Activated CD4-positive, alpha-beta T cell treated with anti-CD3 and anti-CD28 coated beads, Interleukin-10, Interleukin-2, amounts not matched to agents 100 ng/mL and 50 ng/mL, durations not matched to agents 16 hours and 8 hours (primary cell): Measurements from ENCODE around the gene TMTC1.
"Not testable (repeated sequence)": the region's sequence is repeated elsewhere in the genome, so short reads cannot be mapped to it uniquely, and the experiment has no call there.

Experiments
- DNase-seq: peaks from one replicate; pipeline ENCODE4 v3.0.0-alpha.2; 2020

Gene TMTC1

DNA sequence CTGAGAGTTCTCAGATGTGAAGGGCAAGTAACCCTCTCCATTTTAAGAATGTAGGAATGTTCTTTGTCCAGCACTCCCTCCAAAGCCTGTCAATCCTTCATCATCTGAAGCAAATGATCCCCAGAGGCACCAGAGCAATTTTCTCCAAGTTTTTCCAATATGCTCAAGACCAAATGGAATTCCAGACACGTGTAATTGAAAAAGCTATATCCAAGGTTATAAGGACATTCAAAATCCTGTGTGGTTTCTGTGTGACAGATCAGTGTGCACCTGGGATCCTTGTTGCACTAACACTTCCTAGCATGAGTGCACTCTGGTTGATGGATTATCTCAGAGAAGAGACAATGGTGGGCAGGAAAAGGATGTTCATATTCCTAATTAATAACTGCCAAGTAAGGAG lies 220.7 kb downstream of the TMTC1 start:
- no peak for DNase-seq

DNA sequence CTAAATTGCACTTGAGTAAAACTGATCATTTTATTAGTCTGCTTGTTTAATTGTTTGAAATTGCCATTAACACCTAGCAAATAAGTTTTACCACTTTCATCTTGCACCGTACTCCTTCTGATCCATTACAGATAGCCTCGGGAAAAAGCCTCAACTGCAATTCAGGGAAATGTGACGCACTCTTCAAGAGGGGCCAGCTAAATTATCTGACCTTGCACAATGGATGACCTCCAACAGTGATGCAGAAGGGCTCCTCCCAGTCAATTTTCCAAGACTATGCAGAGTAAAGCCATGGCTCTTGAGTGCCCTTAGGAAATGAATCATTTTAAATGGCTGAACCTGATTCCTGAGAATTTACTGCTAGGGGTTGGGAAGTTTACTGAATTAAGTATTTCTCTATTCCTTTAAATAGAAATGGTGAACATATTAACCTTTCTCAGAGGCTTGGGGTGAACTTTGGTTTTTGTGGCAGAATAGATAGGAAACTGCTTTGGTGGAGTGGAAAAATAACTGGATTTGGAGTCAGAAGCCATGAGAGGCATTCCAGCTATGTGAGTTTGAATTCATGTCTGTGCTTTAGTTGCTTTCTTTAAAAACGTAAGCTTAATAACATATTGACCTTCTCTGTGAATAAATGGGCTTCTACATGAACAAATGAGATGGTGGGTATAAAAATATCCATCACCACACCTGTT lies 221.5 kb downstream of the TMTC1 start:
- DNase-seq: no peak

GRCh38 chr12:29561664-29562071 lies 222.1 kb downstream of the TMTC1 start:
- DNase-seq: no peak

- DNase-seq: no peak
Measured at GRCh38 chr12:29559198-29559597, 224.5 kb downstream of the TMTC1 start.

- no peak for DNase-seq
Measured at GRCh38 chr12:29556363-29556762, 227.4 kb downstream of the TMTC1 start.

GRCh38 chr12:29555451-29555850 lies 228.3 kb downstream of the TMTC1 start:
- DNase-seq: not testable (repeated sequence)

DNA sequence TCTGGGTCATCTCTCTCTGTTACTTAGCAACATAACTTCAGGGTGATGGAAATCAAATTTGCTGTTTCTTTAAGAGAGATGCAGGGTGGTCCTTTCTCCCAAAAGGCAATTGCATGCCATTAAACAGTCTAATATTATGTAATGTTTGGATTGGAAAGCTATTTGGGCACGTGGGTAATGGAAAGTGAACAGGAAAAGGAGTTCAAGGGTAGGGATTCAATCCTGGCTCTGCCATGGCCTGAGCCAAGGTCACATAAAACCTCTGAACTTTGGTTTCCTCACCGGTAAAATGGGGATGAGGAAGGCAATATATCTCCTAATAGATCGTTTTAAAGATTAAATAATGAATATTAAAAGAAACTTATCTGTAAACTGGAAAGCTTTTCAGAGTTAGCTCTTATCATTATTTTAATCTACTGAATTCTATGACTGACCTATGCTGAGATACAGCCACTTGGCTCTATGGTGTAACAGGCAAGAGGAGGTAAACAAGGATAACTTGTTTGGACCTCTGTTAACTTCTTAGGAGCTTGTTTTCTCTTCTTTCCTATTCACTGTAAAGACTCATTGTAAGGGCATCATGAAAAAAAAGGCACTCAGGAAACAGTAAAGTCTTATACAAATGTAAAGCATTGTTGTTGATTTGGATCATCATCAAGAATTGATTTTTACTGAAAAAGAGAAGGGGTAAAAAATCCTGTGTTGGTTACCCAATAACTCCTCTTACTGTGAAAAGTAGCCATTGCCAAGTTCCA lies 230.6 kb downstream of the TMTC1 start:
- DNase-seq: no peak

DNA sequence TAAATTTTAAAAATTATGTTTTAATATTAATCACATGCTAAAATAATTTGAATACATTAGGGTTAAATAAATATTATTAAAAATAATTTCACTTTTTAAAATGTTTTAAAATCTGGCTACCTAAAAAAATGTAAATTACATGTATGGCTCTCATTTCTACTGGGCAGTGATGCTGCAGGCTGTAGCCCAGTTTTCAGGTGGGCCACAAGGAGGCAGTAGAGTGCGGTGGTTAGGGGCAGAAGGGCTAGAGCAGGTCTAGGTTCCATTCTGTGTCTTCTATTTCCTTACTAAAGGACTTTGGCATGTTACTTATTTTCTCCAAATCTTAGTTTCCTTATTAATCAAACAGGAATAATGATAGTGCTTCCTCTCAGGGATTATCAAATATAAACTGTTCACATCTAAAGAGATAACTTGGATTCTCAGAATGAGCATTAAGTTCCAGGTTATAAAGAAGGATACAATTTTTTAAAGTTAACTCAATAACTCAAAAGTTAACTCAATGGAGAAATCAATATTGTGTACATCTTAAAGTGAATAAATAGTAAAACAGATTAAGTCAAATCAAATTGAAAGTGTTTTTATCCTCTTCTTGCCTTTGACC lies 231.3 kb downstream of the TMTC1 start:
- DNase-seq: peak; percentile 70

GRCh38 chr12:29551812-29552211 lies 231.9 kb downstream of the TMTC1 start:
- no peak for DNase-seq

DNA sequence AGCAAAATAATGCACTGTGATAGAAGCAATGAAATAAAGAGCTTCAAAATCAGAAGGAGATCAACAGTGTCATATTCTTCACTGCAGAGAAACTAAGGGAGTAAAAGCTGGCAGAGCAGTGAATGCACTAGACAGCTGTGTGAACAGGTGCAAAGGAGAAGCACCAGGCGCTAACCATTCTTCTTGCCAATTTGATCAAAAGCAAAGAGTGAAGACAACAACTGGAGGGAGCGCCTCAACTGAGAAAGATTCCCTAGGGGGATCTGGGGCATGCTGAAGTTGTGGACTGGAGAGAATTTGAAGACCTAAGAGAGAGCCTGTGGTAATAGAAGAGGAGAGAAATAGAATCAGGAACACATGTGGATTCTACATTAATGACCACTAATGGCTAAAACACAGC lies 235.9 kb downstream of the TMTC1 start:
- no peak for DNase-seq

DNA sequence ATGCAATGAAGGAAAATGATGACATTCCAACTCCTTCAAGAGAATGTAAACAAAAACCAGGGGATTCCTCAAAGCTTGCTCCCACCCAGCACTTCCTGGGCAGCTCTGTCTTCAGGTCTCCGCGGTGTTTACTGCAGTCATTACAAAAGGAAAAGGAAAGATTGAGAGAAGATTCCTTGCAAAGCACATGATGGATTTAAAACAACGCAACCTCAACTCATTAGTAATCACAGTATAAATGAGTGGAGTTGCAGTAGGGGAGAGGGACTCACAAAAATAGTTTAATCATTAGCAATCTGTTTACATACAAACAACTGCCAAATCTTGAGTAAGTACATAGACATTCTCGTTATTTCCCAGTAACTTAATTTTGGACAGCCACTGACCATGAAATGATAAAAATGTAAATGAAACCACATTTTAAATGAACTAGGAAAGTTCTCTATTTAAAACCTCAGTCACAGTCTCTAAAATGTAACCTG lies 236.6 kb downstream of the TMTC1 start:
- no peak for DNase-seq

GRCh38 chr12:29546000-29546399 lies 237.7 kb downstream of the TMTC1 start:
- DNase-seq: no peak

DNA sequence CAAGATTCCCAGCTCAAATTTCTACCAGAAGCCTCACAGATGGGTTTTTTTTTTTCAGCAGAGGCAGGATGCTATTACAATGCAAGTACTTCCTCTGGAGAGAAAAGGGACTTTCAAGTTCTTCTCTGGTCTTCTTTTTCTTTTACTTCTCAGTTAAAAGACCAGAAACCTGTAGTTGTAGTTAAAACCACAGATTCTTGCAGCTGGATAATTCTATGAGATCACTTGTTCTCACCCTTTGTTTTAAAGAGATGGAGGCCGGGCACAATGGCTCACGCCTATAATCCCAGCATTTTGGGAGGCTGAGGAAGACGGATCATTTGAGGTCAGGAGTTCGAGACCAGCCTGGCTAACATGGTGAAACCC lies 238.7 kb downstream of the TMTC1 start:
- no peak for DNase-seq

GRCh38 chr12:29544428-29545101 lies 239.2 kb downstream of the TMTC1 start:
- no peak for DNase-seq

GRCh38 chr12:29543036-29543435 lies 240.7 kb downstream of the TMTC1 start:
- no peak for DNase-seq

DNA sequence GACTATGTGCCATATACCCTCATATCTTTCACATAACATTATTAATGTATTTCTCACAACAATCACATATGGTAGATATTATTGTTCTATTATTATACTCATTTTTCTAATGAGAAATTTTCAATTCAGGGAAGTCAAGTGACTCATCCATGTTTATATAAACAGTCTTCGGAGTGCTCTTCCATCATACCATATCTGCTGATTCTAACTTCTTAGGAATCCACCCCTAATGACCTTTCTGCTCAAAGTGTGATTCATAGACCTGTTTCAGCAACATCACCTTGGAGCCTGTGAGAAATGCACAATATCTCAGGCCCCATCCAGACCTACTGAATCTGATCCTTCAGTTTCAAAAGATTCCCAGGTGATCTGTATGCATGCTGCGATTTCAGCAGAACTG lies 246.4 kb downstream of the TMTC1 start:
- DNase-seq: no peak

DNA sequence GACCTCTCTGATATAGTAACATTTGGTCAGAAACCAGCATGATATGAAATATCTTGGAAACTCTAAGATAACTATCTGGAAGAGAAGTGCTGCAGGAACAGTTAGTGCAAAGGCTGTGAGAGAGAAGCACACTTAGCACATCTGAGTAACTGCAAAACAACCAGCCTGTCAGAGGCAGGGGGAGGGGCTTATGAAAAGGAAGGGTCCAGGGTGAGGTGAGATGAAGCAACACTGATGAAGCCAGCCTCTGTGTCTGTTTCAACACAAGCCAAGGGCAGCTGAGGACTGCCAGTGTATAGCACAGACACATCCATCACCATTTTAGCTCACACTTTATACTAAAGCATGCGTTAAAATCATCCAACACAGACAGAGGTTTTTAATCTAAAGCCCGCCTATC lies 248.8 kb downstream of the TMTC1 start:
- DNase-seq: no peak

DNA sequence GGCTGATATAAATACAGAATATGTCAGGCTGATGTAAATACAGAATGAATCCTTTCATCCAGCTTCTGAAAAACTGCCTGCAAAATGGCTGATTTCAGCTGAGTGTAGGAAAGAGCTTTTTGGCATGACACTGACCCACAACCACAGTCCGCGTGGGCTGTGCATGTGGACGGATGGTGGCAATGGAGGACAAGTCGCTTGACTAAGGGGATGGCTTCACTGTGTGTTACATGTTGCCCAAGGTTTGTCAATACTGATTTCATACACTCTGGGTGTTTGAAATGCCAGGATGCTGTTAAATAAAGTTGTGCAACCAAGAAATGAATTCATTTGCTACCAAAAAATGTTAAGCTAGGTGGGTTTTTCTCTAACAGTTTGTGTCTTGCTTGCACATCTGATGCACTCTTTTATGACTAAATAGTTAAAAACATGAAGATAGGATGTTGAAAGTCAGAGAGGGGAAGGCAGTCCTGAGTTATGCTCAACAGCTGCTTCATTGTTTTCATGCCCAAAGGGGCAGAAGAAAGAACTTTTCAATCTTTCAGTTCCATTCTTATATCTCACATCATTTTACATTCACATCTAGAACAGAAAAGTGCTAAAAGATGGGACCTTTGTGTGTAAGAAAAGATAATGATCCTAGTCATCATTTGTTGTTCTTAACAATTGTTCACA lies 249.8 kb downstream of the TMTC1 start:
- DNase-seq: no peak

DNA sequence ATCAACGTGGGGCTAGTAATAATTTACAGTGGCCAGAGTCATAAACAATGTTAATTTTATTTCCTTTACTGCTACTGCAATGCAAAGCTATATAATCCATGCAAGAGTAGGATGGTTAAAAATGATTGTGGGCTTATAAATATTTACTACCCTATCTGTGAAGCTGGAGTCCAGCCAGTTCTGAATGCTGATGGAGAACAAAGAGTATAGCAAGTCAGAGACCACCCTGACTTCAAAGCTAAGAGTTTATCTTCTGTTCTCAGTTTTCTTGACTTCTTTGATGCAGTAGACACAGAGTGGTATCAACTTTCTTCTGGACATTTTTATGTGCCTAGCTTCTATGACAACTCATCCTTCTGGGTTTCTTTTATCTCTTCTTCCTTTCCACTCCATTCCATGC lies 252.3 kb downstream of the TMTC1 start:
- DNase-seq: no peak

- no peak for DNase-seq
Measured at GRCh38 chr12:29530436-29530835, 253.3 kb downstream of the TMTC1 start.

DNA sequence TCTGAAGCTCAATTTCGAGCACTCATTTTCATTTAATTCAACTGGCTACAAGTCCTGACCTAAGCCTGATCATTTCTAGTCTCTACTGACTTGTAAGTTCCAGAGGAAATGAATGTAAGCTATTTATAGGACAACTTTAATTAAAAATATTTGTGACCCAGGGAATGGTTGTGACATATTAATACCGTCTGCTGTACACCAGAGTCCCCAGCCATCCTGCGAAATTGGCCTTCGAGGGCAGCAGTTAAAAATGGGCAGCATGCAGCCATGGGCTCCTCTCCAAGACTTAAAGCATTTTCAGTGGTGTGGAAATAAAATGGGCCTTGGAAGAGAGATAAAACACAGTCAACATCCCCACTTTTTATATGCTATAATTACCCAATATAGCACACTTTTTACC lies 255.6 kb downstream of the TMTC1 start:
- DNase-seq: no peak

GRCh38 chr12:29521951-29522350 lies 261.8 kb downstream of the TMTC1 start:
- no peak for DNase-seq

- peak; percentile 39 for DNase-seq
Measured at GRCh38 chr12:29519585-29520182, 264.1 kb downstream of the TMTC1 start.
